ENCODE results near the gene CPNE5. TPM values are rescaled to one million over a fixed set of nuclear protein-coding genes. Genes with fewer than 3 reads are reported as not detected.

The CPNE5 gene
- total and polyA plus RNA-seq, 2 experiments from 2014 or later = 0.30 to 1.2 TPM

- WGBS (ENCODE audit: low lambda C conversion rate, missing lambda C conversion rate) = 82% methylated on average over 12 of the region's 12 CpGs
- Histone ChIP-seq H3K4me1 (ENCODE audit: insufficient read depth) (no peaks in the 10 kb centered on the region), H3K79me2 (peaks cover 66% of the 10 kb centered on the region)
Measured at GRCh38 chr6:36863670-36864540, 24.7 kb upstream of the CPNE5 start.

GRCh38 chr6:36862848-36863382 is 23.7 kb upstream of the CPNE5 start:
- DNase-seq (ENCODE audit: low spot score) = no peak
- Histone ChIP-seq H3K79me2 (peaks cover 56% of the 10 kb centered on the region), H3K4me1 (ENCODE audit: insufficient read depth) (no peaks in the 10 kb centered on the region), H4K20me1 (ENCODE audit: insufficient read depth, poor library complexity, severe bottlenecking) (no peaks in the 10 kb centered on the region), H3K4me3 (no peak overlapping the region), H3K36me3 (replicated peaks; ENCODE audit: insufficient read depth, low read depth) (no peaks in the 10 kb centered on the region), H3K9me2 (replicated peaks; ENCODE audit: insufficient read depth) (no peaks in the 10 kb centered on the region), H3K27ac (no peak overlapping the region), H3K9me3 (ENCODE audit: low read depth) (no peaks in the 10 kb centered on the region), H3K27me3 (no peaks in the 10 kb centered on the region), H2AFZ (no peak overlapping the region), H3K4me2 (no peak overlapping the region)
- 87% methylated on average over 4 of the region's 4 CpGs for WGBS (ENCODE audit: low lambda C conversion rate, missing lambda C conversion rate)
- TF ChIP-seq EZH2phosphoT487 (IDR thresholded peaks at IDR 0.05; ENCODE audit: low read depth, severe bottlenecking, unreplicated experiment) (no peak), EZH2 (IDR thresholded peaks at IDR 0.05; ENCODE audit: borderline replicate concordance) (no peak), CTCF (IDR thresholded peaks at IDR 0.05; ENCODE audit: poor library complexity) (no peak)

More at GRCh38 chr6:36863670-36864540, 24.7 kb upstream of the CPNE5 start:
- TF ChIP-seq EZH2 (IDR thresholded peaks at IDR 0.05; ENCODE audit: borderline replicate concordance) (no peak), CTCF (IDR thresholded peaks at IDR 0.05; ENCODE audit: poor library complexity) (no peak), EZH2phosphoT487 (IDR thresholded peaks at IDR 0.05; ENCODE audit: low read depth, severe bottlenecking, unreplicated experiment) (no peak)
- H3K4me2 ChIP-seq = no peak overlapping the region
- DNase-seq (ENCODE audit: low spot score) = no peak
- H2AFZ ChIP-seq = no peak overlapping the region
- no peak overlapping the region for H3K27ac ChIP-seq
- H3K27me3 ChIP-seq = no peaks in the 10 kb centered on the region
- no peaks in the 10 kb centered on the region for H4K20me1 ChIP-seq (ENCODE audit: insufficient read depth, poor library complexity, severe bottlenecking)
- H3K9me3 ChIP-seq (ENCODE audit: low read depth) = no peaks in the 10 kb centered on the region
- no peak overlapping the region for H3K4me3 ChIP-seq
- no peaks in the 10 kb centered on the region for H3K9me2 ChIP-seq (replicated peaks; ENCODE audit: insufficient read depth)
- H3K36me3 ChIP-seq (replicated peaks; ENCODE audit: insufficient read depth, low read depth) = no peaks in the 10 kb centered on the region

- Histone ChIP-seq H3K27ac (no peak overlapping the region), H3K9me3 (ENCODE audit: low read depth) (no peaks in the 10 kb centered on the region), H4K20me1 (ENCODE audit: insufficient read depth, poor library complexity, severe bottlenecking) (no peaks in the 10 kb centered on the region), H3K4me2 (no peak overlapping the region), H3K79me2 (peaks cover 53% of the 10 kb centered on the region), H3K36me3 (replicated peaks; ENCODE audit: insufficient read depth, low read depth) (no peaks in the 10 kb centered on the region), H3K27me3 (no peaks in the 10 kb centered on the region), H3K4me3 (no peak overlapping the region), H3K4me1 (ENCODE audit: insufficient read depth) (no peaks in the 10 kb centered on the region), H3K9me2 (replicated peaks; ENCODE audit: insufficient read depth) (no peaks in the 10 kb centered on the region), H2AFZ (no peak overlapping the region)
- TF ChIP-seq EZH2phosphoT487 (IDR thresholded peaks at IDR 0.05; ENCODE audit: low read depth, severe bottlenecking, unreplicated experiment) = no peak
- TF ChIP-seq EZH2 (IDR thresholded peaks at IDR 0.05; ENCODE audit: borderline replicate concordance) = no peak
- no peak for TF ChIP-seq CTCF (IDR thresholded peaks at IDR 0.05; ENCODE audit: poor library complexity)
- 87% methylated on average over 8 of the region's 8 CpGs for WGBS (ENCODE audit: low lambda C conversion rate, missing lambda C conversion rate)
- no peak for DNase-seq (ENCODE audit: low spot score)
Measured at GRCh38 chr6:36862164-36862847, 23.1 kb upstream of the CPNE5 start.
